SU-DHL-6 (cell line): ENCODE measurements around the gene ATP11A.

Source experiments
- H2AFZ ChIP-seq: fragments of 200-600 bp; sonication (generic); 2 replicates; pipeline ENCODE4 v1.6.1; 2014; ENCODE audit warnings: low read depth, mild to moderate bottlenecking, moderate library complexity, mixed read lengths, antibody characterized with exemption, low read length; ENCODE audit not compliant: severe bottlenecking
- H3F3A ChIP-seq: fragments of 200-600 bp; shearing (Covaris generic); 2 replicates; pipeline ENCODE4 v1.6.0; 2016; ENCODE audit warnings: antibody characterized with exemption, mild to moderate bottlenecking; ENCODE audit not compliant: insufficient read depth
- H3K27ac ChIP-seq: fragments of 200-600 bp; sonication (generic); 2 replicates; pipeline ENCODE4 v1.5.1; 2016; ENCODE audit warnings: low read depth, mild to moderate bottlenecking, low read length, moderate library complexity, mixed read lengths
- H3K27me3 ChIP-seq: fragments of 200-600 bp; sonication (generic), shearing (Covaris generic); 2 replicates; pipeline ENCODE4 v1.6.0; 2014; ENCODE audit warnings: mild to moderate bottlenecking, low read length
- H3K36me3 ChIP-seq: fragments of 200-600 bp; sonication (generic); 2 replicates; pipeline ENCODE4 v1.6.1; 2014; ENCODE audit warnings: mild to moderate bottlenecking, low read length, mixed read lengths
- H3K4me2 ChIP-seq: fragments of 300-600, 200-600 bp; shearing (Covaris generic), sonication (generic); 2 replicates; pipeline ENCODE4 v1.6.0; 2014; ENCODE audit warnings: low read length, low read depth, mild to moderate bottlenecking; ENCODE audit not compliant: poor library complexity, severe bottlenecking
- H3K4me3 ChIP-seq: fragments of 200-600 bp; sonication (generic); 2 replicates; pipeline ENCODE4 v1.5.1; 2014; ENCODE audit warnings: antibody characterized with exemption, low read length, mild to moderate bottlenecking, mixed read lengths; ENCODE audit not compliant: insufficient read depth, poor library complexity, severe bottlenecking
- H3K79me2 ChIP-seq: fragments of 200-600 bp; sonication (generic); 2 replicates; pipeline ENCODE4 v1.6.1; 2014; ENCODE audit warnings: mild to moderate bottlenecking, low read length, moderate library complexity; ENCODE audit not compliant: insufficient read depth
- H3K9ac ChIP-seq: fragments of 200-600 bp; sonication (generic); 2 replicates; pipeline ENCODE4 v1.7.0; 2014; ENCODE audit warnings: mild to moderate bottlenecking, low read length
- H3K9me2 ChIP-seq: fragments of 200-600 bp; sonication (generic); replicated peaks from 2 replicates; pipeline ENCODE4 v1.6.1; 2014; ENCODE audit warnings: low read length; ENCODE audit not compliant: insufficient read depth
- H3K9me3 ChIP-seq: fragments of 200-600 bp; sonication (generic); 2 replicates; pipeline ENCODE4 v1.6.1; 2014; ENCODE audit warnings: low read length, mixed read lengths; ENCODE audit not compliant: insufficient read depth
- H4K20me1 ChIP-seq: fragments of 200-600 bp; sonication (generic); 2 replicates; pipeline ENCODE4 v1.6.1; 2014; ENCODE audit warnings: low read depth, mild to moderate bottlenecking, antibody characterized with exemption, low read length, moderate library complexity, mixed read lengths
- EZH2phosphoT487 ChIP-seq: fragments of 200-600 bp; sonication (generic), shearing (Covaris generic); conservative IDR thresholded peaks from 2 replicates; pipeline ENCODE4 v1.6.1; 2018; ENCODE audit warnings: mild to moderate bottlenecking, antibody characterized with exemption, low read length, moderate library complexity, mixed read lengths
- TF ChIP-seq, protein P1 (sequence below): fragments of 200-600 bp; sonication (generic); IDR thresholded peaks from one replicate; pipeline ENCODE4 v1.5.1; 2017; ENCODE audit warnings: antibody characterized with exemption, mild to moderate bottlenecking, low read length, moderate library complexity; ENCODE audit not compliant: insufficient read depth, poor library complexity, severe bottlenecking

ATP11A gene

GRCh38 chr13:112928020-112928971, 238.5 kb downstream of the ATP11A start:
- Histone ChIP-seq H3K79me2 (no peaks in the 10 kb centered on the region), H3F3A (no peaks in the 10 kb centered on the region), H3K9me3 (no peaks in the 10 kb centered on the region), H2AFZ (no peak overlapping the region), H3K9ac (no peak overlapping the region), H3K4me3 (no peak overlapping the region), H3K27ac (no peak overlapping the region), H3K27me3 (no peaks in the 10 kb centered on the region), H4K20me1 (no peaks in the 10 kb centered on the region), H3K4me2 (no peak overlapping the region), H3K9me2 (no peaks in the 10 kb centered on the region), H3K36me3 (no peaks in the 10 kb centered on the region)
- no peak for TF ChIP-seq EZH2phosphoT487
- TF ChIP-seq, protein P1, sequence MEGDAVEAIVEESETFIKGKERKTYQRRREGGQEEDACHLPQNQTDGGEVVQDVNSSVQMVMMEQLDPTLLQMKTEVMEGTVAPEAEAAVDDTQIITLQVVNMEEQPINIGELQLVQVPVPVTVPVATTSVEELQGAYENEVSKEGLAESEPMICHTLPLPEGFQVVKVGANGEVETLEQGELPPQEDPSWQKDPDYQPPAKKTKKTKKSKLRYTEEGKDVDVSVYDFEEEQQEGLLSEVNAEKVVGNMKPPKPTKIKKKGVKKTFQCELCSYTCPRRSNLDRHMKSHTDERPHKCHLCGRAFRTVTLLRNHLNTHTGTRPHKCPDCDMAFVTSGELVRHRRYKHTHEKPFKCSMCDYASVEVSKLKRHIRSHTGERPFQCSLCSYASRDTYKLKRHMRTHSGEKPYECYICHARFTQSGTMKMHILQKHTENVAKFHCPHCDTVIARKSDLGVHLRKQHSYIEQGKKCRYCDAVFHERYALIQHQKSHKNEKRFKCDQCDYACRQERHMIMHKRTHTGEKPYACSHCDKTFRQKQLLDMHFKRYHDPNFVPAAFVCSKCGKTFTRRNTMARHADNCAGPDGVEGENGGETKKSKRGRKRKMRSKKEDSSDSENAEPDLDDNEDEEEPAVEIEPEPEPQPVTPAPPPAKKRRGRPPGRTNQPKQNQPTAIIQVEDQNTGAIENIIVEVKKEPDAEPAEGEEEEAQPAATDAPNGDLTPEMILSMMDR, result no peak

- Histone ChIP-seq H3K27ac (no peak overlapping the region), H4K20me1 (no peaks in the 10 kb centered on the region), H3K9ac (no peak overlapping the region), H3K79me2 (no peaks in the 10 kb centered on the region), H3K9me2 (no peaks in the 10 kb centered on the region), H3F3A (no peaks in the 10 kb centered on the region), H3K9me3 (no peaks in the 10 kb centered on the region), H2AFZ (no peak overlapping the region), H3K36me3 (no peaks in the 10 kb centered on the region), H3K27me3 (no peaks in the 10 kb centered on the region), H3K4me2 (no peak overlapping the region), H3K4me3 (no peak overlapping the region)
- no peak for TF ChIP-seq EZH2phosphoT487
- TF ChIP-seq, protein P1, result no peak
Measured at GRCh38 chr13:112928972-112929782, 239.3 kb downstream of the ATP11A start.

GRCh38 chr13:112929783-112930055, 239.9 kb downstream of the ATP11A start:
- Histone ChIP-seq H2AFZ (no peak overlapping the region), H3K36me3 (no peaks in the 10 kb centered on the region), H3K9me2 (no peaks in the 10 kb centered on the region), H4K20me1 (no peaks in the 10 kb centered on the region), H3K4me2 (no peak overlapping the region), H3K27me3 (no peaks in the 10 kb centered on the region), H3K9ac (no peak overlapping the region), H3K27ac (no peak overlapping the region), H3F3A (no peaks in the 10 kb centered on the region), H3K9me3 (no peaks in the 10 kb centered on the region), H3K79me2 (no peaks in the 10 kb centered on the region), H3K4me3 (no peak overlapping the region)
- TF ChIP-seq EZH2phosphoT487, result no peak
- TF ChIP-seq, protein P1, result no peak
